SKM-1 treated with dmso at 0.1 percent for 144 hours (cell line): ENCODE measurements around the gene USP48.

Source experiments
- DNase-seq: peaks from one replicate; lab custom pipeline; 2025; ENCODE audit not compliant: unreplicated experiment; lab: John Stamatoyannopoulos, UW

Gene USP48

DNA sequence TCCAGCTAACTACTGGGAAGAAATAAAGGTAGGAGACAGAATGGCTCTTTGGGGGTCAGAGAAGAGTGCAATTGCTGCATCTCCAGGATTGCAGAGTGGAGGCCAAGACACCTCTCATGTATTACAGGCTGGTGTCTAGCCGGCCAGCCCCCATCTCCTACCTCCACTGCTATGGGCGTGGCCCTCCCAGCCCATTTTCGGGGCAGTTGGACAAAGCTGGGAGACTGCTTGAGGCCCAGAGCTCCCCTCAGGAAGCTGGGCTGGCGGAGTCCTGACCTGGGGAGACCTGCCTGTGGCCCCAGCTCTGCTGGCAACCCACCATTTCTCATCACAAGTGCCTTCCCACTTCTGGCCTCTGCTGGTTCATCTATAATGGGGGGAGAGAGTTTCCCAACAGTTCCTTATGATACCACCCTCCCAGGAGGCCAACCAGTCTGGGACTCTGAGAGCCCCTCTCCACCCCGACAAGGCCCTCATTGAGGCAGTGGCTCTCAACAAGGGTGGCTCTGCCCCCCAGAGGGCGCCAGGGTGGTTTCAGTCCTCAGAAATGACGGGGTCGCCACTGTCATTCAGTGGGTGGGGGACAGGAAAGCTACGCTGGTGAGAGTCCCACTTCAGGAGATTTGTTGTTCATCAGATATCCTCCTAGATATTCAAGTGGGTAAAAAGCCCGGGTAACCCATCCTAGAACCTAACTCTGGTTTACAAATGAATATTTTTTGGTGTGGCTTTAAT, 125.3 kb downstream of the USP48 start:
- DNase-seq: no peak

DNA sequence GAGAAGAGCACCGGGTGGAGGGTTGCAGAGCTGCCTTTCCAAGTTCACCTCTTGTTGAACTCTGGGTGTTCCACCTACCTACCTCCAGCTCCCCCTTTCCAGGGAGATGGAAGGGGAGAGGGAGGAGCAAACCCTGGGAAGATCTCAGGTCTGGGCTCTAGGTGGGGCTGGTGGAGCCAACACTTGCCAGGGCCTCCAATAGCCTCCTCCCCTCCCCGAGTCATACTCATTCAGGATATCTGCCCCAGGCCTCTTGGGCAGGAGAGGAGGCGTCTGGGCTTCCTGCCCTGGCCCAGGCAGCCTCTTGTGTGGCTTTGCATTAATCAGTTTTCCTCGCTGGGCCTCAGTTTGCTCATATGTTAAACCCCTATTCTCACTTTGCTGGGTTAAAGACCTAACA, 127.2 kb downstream of the USP48 start:
- DNase-seq: no peak

GRCh38 chr1:21655259-21655658, 127.7 kb downstream of the USP48 start:
- DNase-seq: no peak

DNA sequence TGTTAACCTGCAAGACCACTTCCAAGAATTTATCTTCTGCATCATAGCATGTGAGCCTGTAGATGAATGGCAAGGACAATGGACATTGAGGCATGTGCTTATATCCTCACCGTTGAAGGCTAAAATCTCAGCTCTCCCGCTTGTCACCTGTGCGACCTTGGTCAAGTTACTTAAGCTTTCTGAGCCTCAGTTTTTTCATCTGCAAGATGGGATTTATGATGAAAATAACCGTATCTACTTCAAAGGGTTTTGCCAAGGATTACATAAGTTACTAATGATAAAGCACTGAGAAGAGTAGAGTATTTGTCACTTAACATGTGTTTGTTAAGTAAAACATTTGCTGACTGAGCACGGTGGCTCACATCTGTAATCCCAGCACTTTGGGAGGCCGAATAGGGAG, 128.7 kb downstream of the USP48 start:
- DNase-seq: no peak

DNA sequence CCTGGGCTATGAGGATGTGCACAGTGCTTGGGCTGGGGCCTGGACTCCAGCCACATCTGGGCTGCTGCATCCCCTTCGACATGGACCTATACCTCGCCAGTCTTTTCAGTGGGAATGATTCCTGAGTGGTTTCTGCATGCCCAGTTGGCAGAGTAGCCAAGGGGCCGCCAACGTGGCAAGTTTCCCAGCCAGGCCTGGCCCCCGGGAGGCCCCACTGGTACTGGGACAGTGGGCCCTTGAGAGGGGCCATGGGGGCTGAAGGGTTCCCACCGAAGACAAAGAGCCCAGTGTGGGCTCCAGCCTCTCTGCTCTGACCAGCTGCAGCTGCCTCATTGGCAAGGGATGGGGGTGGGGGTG, 129.2 kb downstream of the USP48 start:
- no peak for DNase-seq

- no peak for DNase-seq
Observed at GRCh38 chr1:21652937-21653743, 129.8 kb downstream of the USP48 start.

DNA sequence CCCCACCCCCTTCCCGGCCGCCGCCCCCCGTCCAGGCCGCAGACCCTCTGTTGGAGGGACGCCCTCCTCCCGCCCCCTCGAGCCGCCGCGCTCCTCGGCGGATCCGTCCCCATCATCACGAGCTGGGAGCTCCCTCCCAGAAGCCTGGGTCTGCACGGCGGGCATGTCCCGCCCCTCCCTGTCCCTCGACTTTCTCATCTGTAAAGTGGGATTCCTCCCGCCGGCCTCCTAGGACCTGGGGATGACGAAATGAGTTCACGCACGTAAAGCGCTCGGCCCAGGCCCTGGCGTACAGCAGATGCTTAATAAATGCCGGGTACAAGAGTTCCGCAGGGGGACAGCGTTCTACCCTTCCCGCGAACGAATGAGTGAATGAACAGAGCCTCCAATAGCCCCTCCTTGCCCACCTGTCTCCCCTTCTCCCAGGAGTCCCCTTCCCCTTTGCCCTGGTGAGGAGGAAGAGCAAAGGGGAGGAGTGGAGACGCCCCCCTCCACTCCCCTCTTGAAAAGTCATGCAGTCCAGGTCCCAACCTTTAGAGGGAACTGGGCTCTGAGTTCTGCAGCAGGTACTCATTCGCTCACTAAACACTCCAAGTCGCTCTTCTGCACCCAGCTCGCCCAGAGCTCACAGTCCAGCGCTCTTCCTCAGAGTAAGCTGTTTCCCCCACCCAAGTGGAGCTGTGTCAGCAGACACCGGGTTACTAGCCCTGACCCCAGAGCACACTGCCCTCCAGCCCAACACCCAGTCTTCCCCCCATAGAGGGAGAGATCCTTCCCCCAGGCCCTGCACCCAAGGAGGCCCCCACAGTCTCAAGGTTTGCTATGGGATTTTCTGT, 130.6 kb downstream of the USP48 start:
- DNase-seq: no peak

GRCh38 chr1:21651214-21652042, 131.5 kb downstream of the USP48 start:
- no peak for DNase-seq

DNA sequence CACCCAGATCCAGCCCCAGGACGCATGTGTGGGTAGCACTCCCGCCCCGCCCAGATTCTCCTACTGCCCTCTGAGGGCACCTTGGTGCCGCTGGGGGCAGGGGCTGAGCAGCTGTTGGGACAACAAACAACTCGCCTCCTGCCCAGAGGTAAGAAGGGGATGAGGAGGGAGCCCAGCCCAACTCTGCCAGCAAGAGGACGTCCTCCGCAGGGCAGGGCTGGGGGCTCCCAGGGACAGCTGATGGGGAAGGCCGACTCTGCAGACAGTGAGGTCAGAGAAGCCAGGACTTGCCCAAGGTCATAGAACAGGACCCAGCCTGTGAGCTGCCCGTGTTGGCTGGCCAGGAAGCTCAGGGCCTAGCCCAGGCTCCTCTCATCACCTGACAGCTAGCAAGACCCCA, 132.5 kb downstream of the USP48 start:
- DNase-seq: no peak

GRCh38 chr1:21649315-21649714, 133.6 kb downstream of the USP48 start:
- DNase-seq: no peak

DNA sequence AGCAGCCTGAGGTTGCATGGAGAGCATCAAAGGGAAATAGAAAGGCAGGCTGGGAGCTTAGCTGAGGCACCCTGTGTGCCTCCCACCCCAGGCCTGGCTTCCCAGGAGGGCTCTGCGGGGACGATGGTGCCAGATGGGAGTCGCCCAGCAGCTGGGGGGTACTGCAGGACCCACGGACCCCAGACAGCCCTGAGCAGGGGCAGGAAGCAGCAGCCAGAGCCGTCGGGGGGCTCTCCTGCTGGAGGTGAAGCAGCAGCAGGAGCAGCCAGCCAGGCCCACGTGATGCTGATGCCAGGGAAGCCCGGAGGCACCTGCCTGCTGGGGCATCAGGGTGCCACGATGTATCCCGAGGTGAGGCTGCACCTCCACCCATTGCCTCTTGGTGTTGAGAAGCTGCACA, 134.2 kb downstream of the USP48 start:
- DNase-seq: no peak

DNA sequence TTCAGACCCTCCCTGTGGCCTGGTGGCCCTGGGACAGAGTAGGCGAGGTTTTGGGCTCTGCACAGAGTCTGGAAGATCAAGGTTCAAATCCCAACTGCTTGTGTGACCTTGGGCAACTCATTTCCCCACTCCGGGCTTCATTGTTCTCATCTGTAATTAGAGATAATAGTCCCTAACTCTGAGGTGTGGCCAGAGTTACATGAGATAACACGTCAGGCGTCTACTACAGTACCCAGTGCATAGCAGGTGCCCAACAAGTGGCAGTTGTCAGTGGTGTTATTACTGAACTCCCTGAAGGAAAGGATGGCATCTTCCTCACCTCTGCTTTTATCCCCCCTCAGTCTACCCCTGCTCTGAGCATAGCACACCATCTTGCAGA, 134.6 kb downstream of the USP48 start:
- DNase-seq: no peak

GRCh38 chr1:21647431-21648351, 135.3 kb downstream of the USP48 start:
- DNase-seq: no peak

- DNase-seq: no peak
Observed at GRCh38 chr1:21645550-21645949, 137.4 kb downstream of the USP48 start.

DNA sequence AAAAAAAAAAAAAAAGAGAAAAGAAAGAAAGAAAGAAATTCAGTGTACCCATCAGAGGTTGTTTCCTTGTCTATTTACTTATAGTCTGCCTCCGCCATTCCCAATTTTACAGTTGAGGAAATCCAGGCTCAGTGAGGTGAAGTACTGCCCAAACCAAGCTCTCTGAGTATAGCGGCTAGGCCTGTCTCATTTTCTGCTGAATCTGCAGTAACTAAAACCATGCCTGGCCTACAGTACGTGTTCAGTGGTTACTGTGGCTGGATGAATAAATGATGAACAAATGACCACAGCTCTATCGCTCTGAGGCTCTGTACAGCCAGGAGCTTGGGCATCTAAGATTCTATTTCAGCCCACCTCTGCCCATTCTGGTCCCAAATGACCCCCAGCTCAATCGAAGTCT, 138.0 kb downstream of the USP48 start:
- no peak for DNase-seq

GRCh38 chr1:21644348-21644747, 138.6 kb downstream of the USP48 start:
- DNase-seq: no peak

GRCh38 chr1:21643624-21644023, 139.3 kb downstream of the USP48 start:
- no peak for DNase-seq

- DNase-seq: no peak
Observed at GRCh38 chr1:21641967-21642739, 140.8 kb downstream of the USP48 start.

GRCh38 chr1:21641537-21641936, 141.4 kb downstream of the USP48 start:
- DNase-seq: no peak
